CD4-positive, alpha-beta T cell (primary cell): Measurements from ENCODE around the gene CNIH4. TPM values are rescaled to one million over a fixed set of nuclear protein-coding genes. Genes with fewer than 3 reads are reported as not detected.

Experiments used
- ATAC-seq: fragments of 200-7000 bp; cut with Tn5 transposase; one replicate; pipeline ENCODE4 v1.10.0; 2022; ENCODE audit warnings: mild to moderate bottlenecking; ENCODE audit not compliant: poor library complexity
- CTCF ChIA-PET: fragments of 350-600 bp; sonication (Branson Sonifier 250); formaldehyde crosslinking; loops from one replicate; lab custom pipeline; 2021; ENCODE audit warnings: antibody characterized with exemption, inconsistent platforms; lab: Charles Lee
- POLR2A ChIA-PET: fragments of 350-600 bp; sonication (Branson Sonifier 250); formaldehyde crosslinking; loops from one replicate; lab custom pipeline; 2021; ENCODE audit warnings: antibody characterized with exemption, inconsistent platforms; lab: Charles Lee
- DNase-seq, 14 experiments: peaks; one replicate each; pipeline ENCODE4 v3.0.0-alpha.2; 2013 to 2020; ENCODE audit warnings: mixed read lengths in 2 of 14
- H3K27ac ChIP-seq, 2 donors: one replicate each; pipeline versions ENCODE4 v1.5.1 to v1.7.0; 2013; ENCODE audit warnings: low read length in 2 of 2, low read depth in 1 of 2, mild to moderate bottlenecking in 1 of 2
- H3K27me3 ChIP-seq, 2 experiments: 1 replicate in 1 of 2; 2 replicates in 1 of 2; pipeline versions ENCODE4 v1.6.1 to v1.7.0; 2013; ENCODE audit warnings: low read length in 2 of 2, control low read depth in 1 of 2, mild to moderate bottlenecking in 1 of 2, moderate library complexity in 1 of 2; ENCODE audit not compliant: insufficient read depth in 2 of 2, control insufficient read depth in 1 of 2
- H3K36me3 ChIP-seq: one replicate; pipeline ENCODE4 v1.6.1; 2013; ENCODE audit warnings: low read length, control low read depth; ENCODE audit not compliant: insufficient read depth
- H3K4me1 ChIP-seq: one replicate; pipeline ENCODE4 v1.6.1; 2013; ENCODE audit warnings: low read length, control low read depth; ENCODE audit not compliant: insufficient read depth
- H3K4me3 ChIP-seq: one replicate; pipeline ENCODE4 v1.5.1; 2013; ENCODE audit warnings: mild to moderate bottlenecking, low read length, moderate library complexity
- H3K9me3 ChIP-seq, 2 experiments: 1 replicate in 1 of 2; 2 replicates in 1 of 2; pipeline versions ENCODE4 v1.6.1 to v1.7.0; 2013; ENCODE audit warnings: low read length in 2 of 2, mild to moderate bottlenecking in 2 of 2, control low read depth in 1 of 2, moderate library complexity in 1 of 2; ENCODE audit not compliant: control insufficient read depth in 1 of 2, insufficient read depth in 1 of 2
- H3K27ac Mint-ChIP-seq: one replicate; pipeline ENCODE4 v1.8.0; 2020; ENCODE audit warnings: mixed read lengths
- H3K27me3 Mint-ChIP-seq: one replicate; pipeline ENCODE4 v1.8.0; 2021; ENCODE audit warnings: mixed read lengths
- H3K36me3 Mint-ChIP-seq: one replicate; pipeline ENCODE4 v1.8.0; 2021; ENCODE audit warnings: low read depth, mixed read lengths
- H3K4me1 Mint-ChIP-seq: one replicate; pipeline ENCODE4 v1.8.0; 2021; ENCODE audit warnings: low read depth, mixed read lengths
- H3K4me3 Mint-ChIP-seq: one replicate; pipeline ENCODE4 v1.8.0; 2020; ENCODE audit warnings: mild to moderate bottlenecking, mixed read lengths
- H3K9me3 Mint-ChIP-seq: one replicate; pipeline ENCODE4 v1.8.0; 2020; ENCODE audit warnings: mixed read lengths
- intact Hi-C, 2 experiments: fragments of 100-400 bp; cut with DNase I in 1 of 2; cut with micrococcal nuclease in 1 of 2; formaldehyde crosslinking; loops; one replicate each; pipeline versions ENCODE4 v1.15.1 to v1.9.0; 2023 to 2025; cut with DNase I, micrococcal nuclease
- total RNA-seq, 174 experiments: library from RNA in 2 of 174; stranded (reverse) in 2 of 174; gene quantifications; one replicate each; pipeline ENCODE4 v1.2.3 and lab custom pipeline; 2021 to 2026
- TF ChIP-seq, protein P1 (sequence below): fragments of 200-600 bp; IDR thresholded peaks from one replicate; pipeline ENCODE4 v1.8.0; 2022; ENCODE audit warnings: antibody characterized with exemption, mild to moderate bottlenecking

Gene CNIH4
- total RNA-seq, 2 experiments from 2014 or later: 31.2 to 33.6 TPM

DNA sequence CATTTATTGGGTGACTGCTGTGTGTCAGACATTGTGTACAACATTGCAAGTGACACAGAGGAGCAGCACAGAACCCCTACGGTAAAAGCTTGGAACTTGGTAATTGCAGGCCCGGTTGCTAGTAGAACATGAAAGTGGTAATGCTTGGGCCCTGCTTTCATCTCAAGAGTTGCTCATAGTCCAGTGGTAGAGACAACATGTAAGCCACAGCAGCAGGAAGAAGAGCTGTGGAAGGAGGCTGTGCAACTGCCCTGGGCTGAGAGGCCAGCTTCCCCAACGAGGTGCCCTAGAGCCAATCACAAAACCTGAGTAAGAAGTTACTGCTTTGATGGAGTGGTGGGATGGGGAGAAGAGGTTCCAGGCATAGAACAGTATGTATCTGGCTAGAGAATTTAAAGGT lies 18.4 kb downstream of the CNIH4 start:
- Mint-ChIP-seq H3K27me3 (no peaks in the 10 kb centered on the region), H3K4me3 (peak overlapping the region; percentile 58), H3K27ac (peak overlapping the region; percentile 73), H3K36me3 (peaks cover 77% of the 10 kb centered on the region), H3K9me3 (no peaks in the 10 kb centered on the region), H3K4me1 (peaks cover 81% of the 10 kb centered on the region)
- Histone ChIP-seq H3K4me3 (no peak overlapping the region), H3K27me3 (no peaks in the 10 kb centered on the region), H3K36me3 (peaks cover 65% of the 10 kb centered on the region), H3K4me1 (peaks cover 48% of the 10 kb centered on the region), H3K27ac (peak overlapping the region in 1 of 2 donors; percentile 19), H3K9me3 (no peaks in the 10 kb centered on the region)
- ATAC-seq (no peak), DNase-seq (no peak)
- TF ChIP-seq, protein P1, sequence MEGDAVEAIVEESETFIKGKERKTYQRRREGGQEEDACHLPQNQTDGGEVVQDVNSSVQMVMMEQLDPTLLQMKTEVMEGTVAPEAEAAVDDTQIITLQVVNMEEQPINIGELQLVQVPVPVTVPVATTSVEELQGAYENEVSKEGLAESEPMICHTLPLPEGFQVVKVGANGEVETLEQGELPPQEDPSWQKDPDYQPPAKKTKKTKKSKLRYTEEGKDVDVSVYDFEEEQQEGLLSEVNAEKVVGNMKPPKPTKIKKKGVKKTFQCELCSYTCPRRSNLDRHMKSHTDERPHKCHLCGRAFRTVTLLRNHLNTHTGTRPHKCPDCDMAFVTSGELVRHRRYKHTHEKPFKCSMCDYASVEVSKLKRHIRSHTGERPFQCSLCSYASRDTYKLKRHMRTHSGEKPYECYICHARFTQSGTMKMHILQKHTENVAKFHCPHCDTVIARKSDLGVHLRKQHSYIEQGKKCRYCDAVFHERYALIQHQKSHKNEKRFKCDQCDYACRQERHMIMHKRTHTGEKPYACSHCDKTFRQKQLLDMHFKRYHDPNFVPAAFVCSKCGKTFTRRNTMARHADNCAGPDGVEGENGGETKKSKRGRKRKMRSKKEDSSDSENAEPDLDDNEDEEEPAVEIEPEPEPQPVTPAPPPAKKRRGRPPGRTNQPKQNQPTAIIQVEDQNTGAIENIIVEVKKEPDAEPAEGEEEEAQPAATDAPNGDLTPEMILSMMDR: no peak
- intact Hi-C loops: no loop called here
- CTCF ChIA-PET: interaction anchor here (2.5 kb wide), 1 partner anchor 12 kb away, joined by 7 read pairs; no protein-coding TSS in a partner anchor
- POLR2A ChIA-PET: interaction anchor here (1.1 to 1.4 kb wide), 3 partner anchors 9 to 18 kb away, joined by 4 to 5 read pairs (median 5); partner anchors contain the start of gene CNIH4

DNA sequence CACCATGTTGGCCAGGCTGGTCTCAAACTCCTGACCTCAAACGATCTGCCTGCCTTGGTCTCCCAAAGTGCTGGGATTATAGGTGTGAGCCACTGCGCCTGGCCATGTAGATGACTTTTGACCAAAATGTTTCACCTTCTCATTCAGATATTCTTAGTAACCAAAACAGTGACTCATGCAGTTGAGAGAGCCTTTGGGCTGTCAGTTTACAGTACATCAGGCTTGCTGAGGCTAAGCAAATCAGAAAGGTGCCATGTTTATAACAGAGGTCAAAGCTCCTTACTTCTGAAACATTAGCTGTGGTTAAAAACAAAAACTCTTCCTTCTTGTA lies 21.0 kb downstream of the CNIH4 start:
- Histone ChIP-seq H3K36me3 (peaks cover 41% of the 10 kb centered on the region), H3K4me1 (peaks cover 67% of the 10 kb centered on the region), H3K4me3 (no peak overlapping the region), H3K27me3 (no peaks in the 10 kb centered on the region), H3K9me3 (no peaks in the 10 kb centered on the region), H3K27ac (peak overlapping the region in 1 of 2 donors; percentile 14)
- CTCF ChIA-PET: interaction anchor here (0.8 kb wide), 2 partner anchors 10 to 13 kb away, joined by 3 to 4 read pairs; no protein-coding TSS in a partner anchor
- Mint-ChIP-seq H3K4me1 (peaks cover 89% of the 10 kb centered on the region), H3K27me3 (no peaks in the 10 kb centered on the region), H3K36me3 (peaks cover 55% of the 10 kb centered on the region), H3K4me3 (peak overlapping the region; percentile 69), H3K9me3 (no peaks in the 10 kb centered on the region), H3K27ac (peak overlapping the region; percentile 73)
- DNase-seq (peak in 3 of 14 experiments; percentile 19 to 44 (median 21)), ATAC-seq (peak; percentile 28)
- POLR2A ChIA-PET: interaction anchor here (1.2 to 2.1 kb wide), 7 partner anchors 8 to 57 kb away, joined by 3 to 9 read pairs (median 6); partner anchors contain the start of genes CNIH4 and WDR26
- TF ChIP-seq, protein P1: no peak
- intact Hi-C loops: no loop called here

- Histone ChIP-seq H3K4me1 (peaks cover 61% of the 10 kb centered on the region), H3K27ac (peak overlapping the region in 1 of 2 donors; percentile 12), H3K27me3 (no peaks in the 10 kb centered on the region), H3K4me3 (no peak overlapping the region), H3K36me3 (peaks cover 28% of the 10 kb centered on the region), H3K9me3 (no peaks in the 10 kb centered on the region)
- ATAC-seq: no peak
- TF ChIP-seq, protein P1: no peak
- peak in 2 of 14 experiments; percentile 12 to 22 for DNase-seq
- CTCF ChIA-PET: interaction anchor here (1.0 kb wide), 1 partner anchor 8 kb away, joined by 3 read pairs; no protein-coding TSS in a partner anchor
- Mint-ChIP-seq H3K9me3 (no peaks in the 10 kb centered on the region), H3K27ac (peak overlapping the region; percentile 75), H3K27me3 (no peaks in the 10 kb centered on the region), H3K4me3 (peak overlapping the region; percentile 83), H3K36me3 (peaks cover 47% of the 10 kb centered on the region), H3K4me1 (peaks cover 89% of the 10 kb centered on the region)
- intact Hi-C loops: no loop called here
- POLR2A ChIA-PET: interaction anchor here (0.7 to 2.9 kb wide), 6 partner anchors 9 to 55 kb away, joined by 3 to 14 read pairs (median 10); partner anchors contain the start of genes CNIH4, NVL and WDR26
Measured at GRCh38 chr1:224378855-224379631, 22.4 kb downstream of the CNIH4 start.
